MM.1S (cell line): ENCODE data around the gene SUGP2.

Experiments
- DNase-seq: peaks from one replicate; pipeline ENCODE4 v3.0.0-alpha.2; 2015
- H2AFZ ChIP-seq: fragments of 300-600 bp; sonication (generic); 2 replicates; pipeline ENCODE4 v1.6.0; 2016; ENCODE audit warnings: antibody characterized with exemption, low read length
- H3F3A ChIP-seq: fragments of 300-600 bp; sonication (generic); 2 replicates; pipeline ENCODE4 v1.6.1; 2016; ENCODE audit warnings: mild to moderate bottlenecking, antibody characterized with exemption, low read length, moderate library complexity, mixed read lengths; ENCODE audit not compliant: insufficient read depth
- H3K27ac ChIP-seq: fragments of 300-600 bp; sonication (generic); 2 replicates; pipeline ENCODE4 v1.5.1; 2016; ENCODE audit warnings: mild to moderate bottlenecking, low read length
- H3K27me3 ChIP-seq: fragments of 300-600 bp; sonication (generic); replicated peaks from 2 replicates; pipeline ENCODE4 v1.6.0; 2016; ENCODE audit warnings: low read length; ENCODE audit not compliant: insufficient read depth
- H3K36me3 ChIP-seq: fragments of 300-600 bp; sonication (generic); replicated peaks from 2 replicates; pipeline ENCODE4 v1.6.1; 2016; ENCODE audit warnings: mild to moderate bottlenecking, low read length, mixed read lengths; ENCODE audit not compliant: insufficient read depth
- H3K4me1 ChIP-seq: fragments of 300-600 bp; sonication (generic); 2 replicates; pipeline ENCODE4 v1.6.1; 2016; ENCODE audit warnings: low read length, mixed read lengths
- H3K4me2 ChIP-seq: fragments of 300-600 bp; sonication (generic); 2 replicates; pipeline ENCODE4 v1.6.0; 2016; ENCODE audit warnings: low read depth, low read length
- H3K4me3 ChIP-seq: fragments of 300-600 bp; sonication (generic); 2 replicates; pipeline ENCODE4 v1.5.1; 2016; ENCODE audit warnings: low read length, mixed read lengths
- H3K79me2 ChIP-seq: fragments of 300-600 bp; sonication (generic); 2 replicates; pipeline ENCODE4 v1.6.1; 2016; ENCODE audit warnings: mixed run types, low read length, mixed read lengths
- H3K9ac ChIP-seq: fragments of 300-600 bp; sonication (generic); 2 replicates; pipeline ENCODE4 v1.6.1; 2016; ENCODE audit warnings: low read length, mixed read lengths
- H3K9me2 ChIP-seq: fragments of 300-600 bp; sonication (generic); replicated peaks from 2 replicates; pipeline ENCODE4 v1.6.1; 2016; ENCODE audit warnings: mild to moderate bottlenecking, low read length, mixed read lengths; ENCODE audit not compliant: insufficient read depth
- H3K9me3 ChIP-seq: fragments of 300-600 bp; sonication (generic); replicated peaks from 2 replicates; pipeline ENCODE4 v1.6.1; 2016; ENCODE audit warnings: mild to moderate bottlenecking, low read length, mixed read lengths; ENCODE audit not compliant: insufficient read depth
- H4K20me1 ChIP-seq: fragments of 300-600 bp; sonication (generic); 2 replicates; pipeline ENCODE4 v1.6.1; 2016; ENCODE audit warnings: mild to moderate bottlenecking, low read length, moderate library complexity, mixed read lengths; ENCODE audit not compliant: insufficient read depth
- CTCF ChIP-seq: fragments of 300-600 bp; sonication (generic); IDR thresholded peaks from 2 replicates; pipeline ENCODE4 v1.5.1; 2016; ENCODE audit warnings: antibody characterized with exemption, low read length, mixed read lengths
- EZH2 ChIP-seq: fragments of 300-600 bp; sonication (generic); optimal IDR thresholded peaks from 2 replicates; pipeline ENCODE3; 2017; ENCODE audit warnings: low read depth, mild to moderate bottlenecking, antibody characterized with exemption, low read length, mixed read lengths
- EZH2phosphoT487 ChIP-seq: fragments of 300-600 bp; sonication (generic); IDR thresholded peaks from 2 replicates; pipeline ENCODE4 v1.6.1; 2018; ENCODE audit warnings: antibody characterized with exemption, low read length

SUGP2 gene

GRCh38 chr19:18991468-18991867 is 41.8 kb downstream of the SUGP2 start:
- TF ChIP-seq EZH2phosphoT487 (no peak), CTCF (no peak), EZH2 (no peak)
- no peak overlapping the region for H3K4me2 ChIP-seq
- no peaks in the 10 kb centered on the region for H4K20me1 ChIP-seq
- no peak for DNase-seq
- H3F3A ChIP-seq = no peaks in the 10 kb centered on the region; the same call in 1 of the 2 replicates
- no peak overlapping the region for H3K27ac ChIP-seq
- H3K9ac ChIP-seq = no peak overlapping the region
- H3K9me2 ChIP-seq = no peaks in the 10 kb centered on the region
- H3K79me2 ChIP-seq = no peaks in the 10 kb centered on the region
- no peaks in the 10 kb centered on the region for H3K9me3 ChIP-seq
- H3K4me3 ChIP-seq = no peak overlapping the region
- H2AFZ ChIP-seq = no peak overlapping the region
- no peaks in the 10 kb centered on the region for H3K36me3 ChIP-seq
- H3K27me3 ChIP-seq = no peaks in the 10 kb centered on the region
- peaks cover 2% of the 10 kb centered on the region; the same call in 1 of the 2 replicates for H3K4me1 ChIP-seq

GRCh38 chr19:18991006-18991405 is 42.3 kb downstream of the SUGP2 start:
- H3K9me3 ChIP-seq = no peaks in the 10 kb centered on the region
- no peaks in the 10 kb centered on the region for H3K36me3 ChIP-seq
- H3F3A ChIP-seq = no peaks in the 10 kb centered on the region; the same call in 1 of the 2 replicates
- TF ChIP-seq EZH2phosphoT487 (no peak), EZH2 (no peak), CTCF (no peak)
- H3K9ac ChIP-seq = no peak overlapping the region
- H2AFZ ChIP-seq = no peak overlapping the region
- DNase-seq = no peak
- no peaks in the 10 kb centered on the region for H3K9me2 ChIP-seq
- H3K4me3 ChIP-seq = no peak overlapping the region
- H3K27me3 ChIP-seq = no peaks in the 10 kb centered on the region
- H3K4me1 ChIP-seq = peaks cover 4% of the 10 kb centered on the region; the same call in 1 of the 2 replicates
- no peaks in the 10 kb centered on the region for H3K79me2 ChIP-seq
- H4K20me1 ChIP-seq = no peaks in the 10 kb centered on the region
- no peak overlapping the region for H3K4me2 ChIP-seq
- no peak overlapping the region for H3K27ac ChIP-seq

GRCh38 chr19:18990128-18990708 is 43.1 kb downstream of the SUGP2 start:
- TF ChIP-seq EZH2 = no peak
- no peak for TF ChIP-seq CTCF
- no peak for TF ChIP-seq EZH2phosphoT487
- no peak overlapping the region for H3K9ac ChIP-seq
- no peaks in the 10 kb centered on the region for H3K9me3 ChIP-seq
- peaks cover 4% of the 10 kb centered on the region; the same call in 1 of the 2 replicates for H3K4me1 ChIP-seq
- no peak overlapping the region for H2AFZ ChIP-seq
- no peak overlapping the region for H3K4me3 ChIP-seq
- no peak for DNase-seq
- no peaks in the 10 kb centered on the region; the same call in 1 of the 2 replicates for H3F3A ChIP-seq
- no peaks in the 10 kb centered on the region for H3K9me2 ChIP-seq
- no peaks in the 10 kb centered on the region for H3K36me3 ChIP-seq
- H3K27ac ChIP-seq = no peak overlapping the region
- H3K79me2 ChIP-seq = no peaks in the 10 kb centered on the region
- no peak overlapping the region for H3K4me2 ChIP-seq
- H3K27me3 ChIP-seq = no peaks in the 10 kb centered on the region
- H4K20me1 ChIP-seq = no peaks in the 10 kb centered on the region
